MG63 (cell line): Measurements from ENCODE around the gene TAT. TPM values are rescaled to one million over a fixed set of nuclear protein-coding genes. Genes with fewer than 3 reads are reported as not detected.
"Not testable (repeated sequence)": the region's sequence is repeated elsewhere in the genome, so short reads cannot be mapped to it uniquely, and the experiment has no call there.

ENCODE experiments used
- DNase-seq: peaks from one replicate; pipeline ENCODE4 v3.0.0-alpha.2; 2020
- H3K27me3 ChIP-seq: fragments of 250-450 bp; sonication (Bioruptor Pico); 2 replicates; pipeline ENCODE4 v1.5.1; 2020; ENCODE audit warnings: mild to moderate bottlenecking, moderate library complexity
- H3K36me3 ChIP-seq: fragments of 250-450 bp; sonication (Bioruptor Pico); 2 replicates; pipeline ENCODE4 v1.5.1; 2020; ENCODE audit warnings: mild to moderate bottlenecking, moderate library complexity
- H3K4me3 ChIP-seq: fragments of 250-450 bp; sonication (Bioruptor Pico); 2 replicates; pipeline ENCODE4 v1.5.1; 2020; ENCODE audit warnings: mild to moderate bottlenecking, moderate library complexity
- H3K9me3 ChIP-seq: fragments of 250-450 bp; sonication (Bioruptor Pico); 2 replicates; pipeline ENCODE4 v1.5.1; 2020; ENCODE audit warnings: mild to moderate bottlenecking, moderate library complexity
- total RNA-seq: library from RNA; depleted of rRNA; stranded (reverse); fragments of >200 nt; shearing (Covaris generic); gene quantifications from 2 replicates; pipeline ENCODE4 v1.2.3, GENCODE V29; 2014; ENCODE audit warnings: low replicate concordance; rRNA removed

The TAT gene
- total RNA-seq = not detected in 2 replicates

DNA sequence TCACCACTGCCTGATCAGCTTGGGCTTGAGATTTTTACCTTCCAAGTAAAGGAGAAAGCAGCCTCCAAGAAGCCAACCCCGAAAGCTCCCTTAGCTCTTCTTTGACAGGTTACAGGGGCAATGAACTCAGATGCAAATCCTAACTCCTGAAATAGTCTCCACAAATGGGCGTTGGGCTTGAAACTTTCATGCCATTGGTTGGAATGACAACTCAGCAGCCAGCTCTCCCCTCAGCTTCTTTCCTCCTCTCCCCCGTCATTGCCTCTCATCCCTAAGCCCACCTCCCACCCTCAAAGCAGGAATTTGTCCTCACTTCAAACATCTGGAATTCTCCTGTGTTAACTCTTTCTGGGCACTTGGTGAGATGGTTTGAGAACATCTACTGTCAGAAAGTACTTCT is at the start of gene TAT:
TSS of gene TAT (minus strand) at position 122 of the 400 bp plus-strand sequence. CDS start 677 bp downstream, outside the sequence.
- Histone ChIP-seq H3K4me3 (no peak within 1 kb of the TSS), H3K9me3 (no peaks in the 10 kb centered on the region), H3K36me3 (no peaks in the 10 kb centered on the region), H3K27me3 (no peaks in the 10 kb centered on the region)
- no peak for DNase-seq

DNA sequence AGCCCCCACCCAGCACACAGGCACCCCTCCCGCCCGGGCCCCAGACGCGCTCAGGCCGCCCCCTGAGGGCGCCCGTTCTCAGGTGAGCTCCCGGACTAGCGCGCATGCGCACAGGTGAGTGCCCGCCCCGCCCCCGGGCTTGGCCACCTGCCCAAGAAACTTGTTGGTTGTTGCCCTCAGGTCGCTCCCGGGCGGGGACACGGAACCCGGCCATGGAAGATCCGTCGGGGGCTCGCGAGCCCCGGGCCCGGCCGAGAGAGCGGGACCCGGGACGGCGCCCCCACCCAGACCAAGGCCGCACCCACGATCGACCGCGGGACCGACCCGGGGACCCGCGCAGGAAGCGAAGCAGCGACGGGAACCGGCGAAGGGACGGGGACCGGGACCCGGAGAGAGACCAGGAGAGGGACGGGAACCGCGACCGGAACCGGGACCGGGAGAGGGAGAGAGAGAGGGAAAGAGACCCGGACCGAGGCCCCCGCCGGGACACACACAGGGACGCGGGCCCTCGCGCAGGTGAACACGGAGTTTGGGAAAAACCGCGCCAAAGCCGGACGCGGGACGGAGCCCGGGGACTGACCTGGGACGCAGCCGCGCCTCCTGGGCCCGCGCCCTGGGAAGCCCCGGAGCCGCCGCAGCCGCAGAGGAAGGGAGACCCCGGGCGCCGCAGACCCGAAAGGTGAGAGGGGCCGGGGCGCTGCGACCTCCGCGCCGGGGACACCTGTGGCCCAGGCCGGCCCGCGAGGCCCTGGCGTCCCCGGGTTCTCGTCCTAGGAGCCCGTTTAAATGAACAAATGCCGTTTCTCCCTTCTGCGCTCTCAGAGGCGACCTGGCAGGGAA is 49.3 kb upstream of the TAT start, which contains the start of gene MARVELD3:
TSS of gene MARVELD3 (plus strand) at position 167 of the 840 bp plus-strand sequence. CDS start at position 213, 46 bp downstream.
- no peak within 1 kb of the TSS for H3K4me3 ChIP-seq
- H3K36me3 ChIP-seq = no peaks in the 10 kb centered on the region
- peaks cover 9% of the 10 kb centered on the region; the same call in 1 of the 2 replicates for H3K27me3 ChIP-seq
- H3K9me3 ChIP-seq = no peaks in the 10 kb centered on the region
- DNase-seq = no peak

DNA sequence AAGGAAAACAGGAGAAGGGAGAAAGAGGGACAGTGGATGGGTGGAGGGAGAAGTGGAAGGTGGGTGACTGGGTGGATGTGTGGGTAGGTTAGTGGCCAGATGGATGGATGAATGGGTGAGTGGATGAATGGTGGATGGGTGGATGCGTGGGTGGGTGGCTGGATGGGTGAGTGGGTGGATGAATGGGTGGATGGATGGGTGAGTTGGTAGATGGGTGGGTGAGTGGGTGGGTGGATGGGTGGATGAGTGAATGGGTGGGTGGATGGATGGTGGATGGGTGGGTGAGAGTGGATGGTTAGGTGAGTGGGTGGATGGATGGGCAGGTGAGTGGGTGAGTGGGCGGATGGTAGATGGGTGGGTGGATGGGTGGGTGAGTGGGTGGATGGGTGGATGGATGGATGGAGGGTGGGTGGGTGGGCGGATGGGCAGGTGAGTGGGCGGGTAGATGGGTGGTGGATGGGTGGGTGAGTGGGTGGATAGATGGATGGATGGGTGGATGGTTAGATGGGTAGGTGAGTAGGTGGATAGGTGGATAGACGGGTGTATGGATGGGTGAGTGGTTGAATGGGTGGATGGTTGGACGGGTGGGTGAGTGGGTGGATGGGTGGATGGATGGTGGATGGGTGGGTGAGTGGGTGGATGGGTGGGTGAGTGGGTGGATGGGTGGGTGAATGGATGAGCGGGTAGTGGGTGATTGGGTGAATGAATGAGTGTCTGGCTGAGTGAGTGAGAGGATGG is 48.4 kb upstream of the TAT start:
- Histone ChIP-seq H3K36me3 (no peaks in the 10 kb centered on the region), H3K4me3 (no peak overlapping the region), H3K27me3 (peaks cover 9% of the 10 kb centered on the region; the same call in 1 of the 2 replicates), H3K9me3 (no peaks in the 10 kb centered on the region)
- DNase-seq = no peak

DNA sequence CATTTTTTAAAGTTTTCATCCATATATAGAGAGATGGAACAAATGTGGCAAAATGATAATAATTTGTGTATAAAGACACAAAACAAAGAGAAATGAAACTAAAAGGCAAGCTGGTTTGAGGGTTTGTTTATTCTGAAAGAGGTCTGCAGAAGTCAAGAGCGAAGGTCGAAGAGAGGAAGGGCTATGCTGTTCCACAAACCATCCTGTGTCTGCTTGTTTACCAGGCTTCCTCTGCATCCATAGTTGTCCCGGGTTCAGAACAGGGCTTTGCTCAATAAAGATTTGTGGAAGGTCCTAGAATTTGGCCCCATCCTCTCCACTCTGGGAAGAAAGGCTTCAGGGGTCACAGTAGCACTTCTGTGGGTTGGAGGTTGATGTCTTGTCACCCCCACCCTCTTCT is 46.7 kb upstream of the TAT start:
- DNase-seq = no peak
- no peaks in the 10 kb centered on the region for H3K9me3 ChIP-seq
- no peaks in the 10 kb centered on the region for H3K36me3 ChIP-seq

DNA sequence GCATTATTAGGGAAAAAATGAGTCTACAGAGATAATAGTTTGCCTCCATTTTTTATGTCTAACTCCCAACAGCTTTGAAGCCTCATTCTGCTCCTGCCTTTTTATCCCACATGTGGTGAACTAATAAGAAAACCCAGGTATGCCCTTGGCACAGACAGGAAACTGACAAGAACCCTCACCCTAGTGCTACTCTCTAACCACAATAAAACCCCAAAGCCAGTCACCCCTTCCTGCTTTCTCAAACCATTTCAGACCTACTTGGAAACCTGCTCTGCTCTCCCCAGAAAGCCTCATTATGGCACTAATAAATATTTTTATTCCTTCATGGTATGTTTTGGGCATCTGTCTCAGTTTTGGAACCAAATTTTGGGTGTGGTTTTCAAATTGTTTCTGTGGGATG is 45.2 kb upstream of the TAT start:
- DNase-seq = no peak
- no peaks in the 10 kb centered on the region for H3K9me3 ChIP-seq
- no peaks in the 10 kb centered on the region for H3K36me3 ChIP-seq
- no peak overlapping the region for H3K4me3 ChIP-seq
- peaks cover 9% of the 10 kb centered on the region; the same call in 1 of the 2 replicates for H3K27me3 ChIP-seq

More for the DNA sequence above, 46.7 kb upstream of the TAT start:
- Histone ChIP-seq H3K27me3 (peaks cover 9% of the 10 kb centered on the region; the same call in 1 of the 2 replicates), H3K4me3 (no peak overlapping the region)

DNA sequence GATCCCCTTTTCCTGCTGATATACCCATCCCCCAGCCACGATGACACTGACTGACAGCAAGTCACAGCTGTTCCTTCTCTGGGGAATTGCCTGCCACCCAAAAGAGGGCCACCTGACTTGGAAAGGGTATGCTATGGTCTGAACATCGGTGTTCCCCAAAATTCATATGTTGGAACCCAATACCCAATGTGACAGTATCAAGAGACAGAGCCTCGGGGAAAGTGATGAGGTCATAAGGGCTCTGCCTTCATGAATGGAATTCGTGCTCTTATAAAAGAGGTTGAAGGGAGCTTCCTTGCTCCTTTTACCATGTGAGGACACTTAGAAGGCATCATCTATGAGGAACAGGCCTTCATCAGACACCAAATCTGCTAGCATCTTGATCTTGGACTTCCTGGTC is 41.5 kb upstream of the TAT start:
- H3K9me3 ChIP-seq = no peaks in the 10 kb centered on the region
- no peaks in the 10 kb centered on the region for H3K27me3 ChIP-seq
- no peak overlapping the region for H3K4me3 ChIP-seq
- no peak for DNase-seq
- no peaks in the 10 kb centered on the region for H3K36me3 ChIP-seq

DNA sequence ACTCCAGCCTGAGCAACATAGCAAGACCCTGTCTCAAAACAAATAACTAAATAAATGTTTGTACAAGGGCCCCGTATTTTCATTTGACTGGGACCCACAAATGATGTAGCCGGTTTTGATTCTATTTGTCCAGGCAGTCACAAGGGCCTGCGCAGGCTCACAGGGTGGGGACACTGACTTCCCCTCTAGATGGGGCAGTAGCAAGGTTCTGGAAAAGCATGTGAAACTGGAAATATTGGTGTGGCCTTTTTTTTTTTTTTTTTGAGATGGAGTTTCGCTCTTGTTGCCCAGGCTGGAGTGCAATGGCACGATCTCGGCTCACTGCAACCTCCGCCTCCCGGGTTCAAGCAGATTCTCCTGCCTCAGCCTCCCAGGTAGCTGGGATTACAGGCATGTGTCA is 38.1 kb upstream of the TAT start:
- H3K4me3 ChIP-seq, H3K9me3 ChIP-seq, DNase-seq, H3K27me3 ChIP-seq, H3K36me3 ChIP-seq: not testable (repeated sequence)

DNA sequence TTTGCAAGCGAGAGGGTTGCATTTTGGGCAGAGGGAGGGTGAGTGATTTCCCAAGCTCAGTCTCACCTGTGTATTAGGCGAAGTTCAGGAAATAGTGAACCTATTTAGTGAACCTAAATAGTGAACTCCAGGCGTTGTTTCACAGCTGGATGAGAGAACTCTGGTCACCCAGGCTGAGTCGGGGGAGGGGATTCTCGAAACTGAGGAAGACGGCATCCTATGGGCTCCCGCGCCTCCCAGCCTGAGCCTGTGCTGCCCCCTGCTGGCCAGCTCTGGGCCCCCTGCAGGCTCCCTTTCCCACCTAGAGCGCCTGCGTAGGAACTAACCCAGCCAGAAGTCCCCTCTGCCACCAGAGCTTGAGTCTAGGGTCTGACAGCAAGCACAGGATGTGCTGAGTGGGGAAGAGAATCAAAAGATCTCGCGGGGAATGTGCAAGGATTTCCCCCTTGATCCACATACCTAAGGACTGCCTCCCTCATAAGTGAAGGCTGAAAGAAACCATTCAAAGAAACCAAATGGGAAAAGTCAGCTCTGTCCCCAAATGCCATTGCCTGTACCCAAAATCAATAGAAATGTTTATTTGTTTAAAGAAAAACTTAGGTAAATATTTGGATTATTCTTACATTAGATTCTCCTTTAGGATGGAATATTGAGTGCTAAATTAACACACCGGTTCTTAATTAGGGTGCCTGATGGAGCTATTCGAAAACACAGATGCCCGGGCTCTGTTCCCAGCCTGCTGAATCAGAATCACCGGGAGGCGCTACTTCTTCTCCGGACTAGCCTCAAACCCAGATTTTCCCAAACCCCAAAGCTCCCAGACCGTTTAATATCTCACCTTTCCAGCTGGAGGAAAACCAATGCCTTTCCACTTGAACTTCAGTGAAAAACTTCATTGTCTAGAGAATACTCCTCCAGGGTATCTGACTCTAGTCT is 34.3 kb upstream of the TAT start:
- no peaks in the 10 kb centered on the region for H3K9me3 ChIP-seq
- H3K4me3 ChIP-seq = no peak overlapping the region
- no peak for DNase-seq
- H3K36me3 ChIP-seq = no peaks in the 10 kb centered on the region
- no peaks in the 10 kb centered on the region for H3K27me3 ChIP-seq

DNA sequence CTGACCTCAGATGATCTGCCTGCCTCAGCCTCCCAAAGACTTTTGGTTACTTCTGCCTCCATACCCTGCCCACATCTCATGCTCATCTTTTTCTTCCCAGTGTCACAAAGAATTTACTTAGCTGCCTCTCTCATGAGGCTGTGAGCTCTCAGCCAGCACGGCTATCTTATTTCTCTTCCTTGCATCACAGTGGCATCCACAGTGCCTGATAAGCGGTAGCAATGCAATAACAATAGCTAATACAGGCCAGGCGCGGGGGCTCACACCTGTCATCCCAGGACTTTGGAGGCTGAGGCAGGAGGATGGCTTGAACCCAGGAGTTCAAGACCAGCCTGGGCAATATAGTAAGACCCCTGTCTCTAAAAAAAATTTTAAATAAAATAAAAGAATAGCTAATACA is 33.6 kb upstream of the TAT start:
- Histone ChIP-seq H3K27me3 (no peaks in the 10 kb centered on the region), H3K9me3 (no peaks in the 10 kb centered on the region), H3K4me3 (no peak overlapping the region), H3K36me3 (no peaks in the 10 kb centered on the region)
- DNase-seq = no peak

DNA sequence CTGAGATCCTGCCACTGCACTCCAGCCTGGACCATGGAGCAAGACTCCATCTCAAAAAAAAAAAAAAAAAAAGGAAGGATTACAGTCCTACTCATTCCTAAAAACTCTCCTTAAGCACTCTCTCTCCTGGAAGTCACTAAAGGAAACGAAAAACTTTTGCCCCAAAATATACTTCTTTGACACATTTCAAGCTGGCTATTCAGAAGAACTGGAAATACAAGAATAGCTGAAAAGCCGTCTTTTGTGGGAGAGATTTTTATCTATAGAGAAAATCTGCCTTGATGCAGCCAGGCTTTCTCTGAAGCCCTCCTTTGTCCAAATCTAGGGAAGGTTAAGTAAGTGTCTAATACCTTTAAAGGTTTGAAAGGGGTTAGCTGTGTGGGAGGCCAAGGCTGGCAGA is 32.2 kb upstream of the TAT start:
- H3K27me3 ChIP-seq = no peaks in the 10 kb centered on the region
- no peak for DNase-seq
- no peaks in the 10 kb centered on the region for H3K9me3 ChIP-seq
- no peak overlapping the region for H3K4me3 ChIP-seq
- H3K36me3 ChIP-seq = no peaks in the 10 kb centered on the region

DNA sequence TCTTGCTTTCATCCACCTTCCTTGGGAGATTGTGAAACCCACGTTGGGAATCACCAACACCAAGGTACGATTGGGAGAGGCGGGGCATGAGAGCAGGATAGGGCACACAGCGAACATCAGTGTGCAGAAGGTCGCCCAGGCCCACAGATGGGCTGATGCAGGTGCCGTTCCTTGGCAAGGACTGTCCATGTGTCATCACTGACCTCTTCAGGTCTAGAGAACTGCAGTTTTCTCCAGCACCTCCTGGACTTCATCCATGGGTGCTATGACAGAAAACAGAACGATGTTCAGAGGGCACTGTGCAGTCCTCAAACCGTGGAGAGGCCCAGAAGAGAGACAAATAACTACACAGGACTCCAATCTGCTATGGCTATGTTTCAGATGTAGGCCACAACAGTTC is 23.9 kb upstream of the TAT start:
- DNase-seq = no peak
- H3K4me3 ChIP-seq = no peak overlapping the region

DNA sequence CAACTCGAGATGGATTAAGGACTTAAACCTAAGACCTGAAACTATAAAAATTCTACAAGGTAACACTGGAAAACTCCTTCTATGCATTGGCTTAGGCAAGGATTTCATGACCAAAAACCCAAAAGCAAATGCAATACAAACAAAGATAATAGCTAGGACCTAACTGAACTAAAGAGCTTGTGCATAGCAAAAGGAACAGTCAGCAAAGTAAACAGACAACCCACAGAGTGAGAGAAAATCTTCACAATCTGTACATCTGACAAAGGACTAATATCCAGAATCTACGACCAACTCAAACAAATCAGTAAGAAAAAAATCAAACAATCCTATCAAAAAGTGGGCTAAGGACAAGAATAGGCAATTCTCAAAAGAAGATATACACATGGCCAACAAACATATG is 21.5 kb upstream of the TAT start:
- DNase-seq, H3K27me3 ChIP-seq, H3K36me3 ChIP-seq, H3K9me3 ChIP-seq, H3K4me3 ChIP-seq: not testable (repeated sequence)

More for the DNA sequence above, 23.9 kb upstream of the TAT start:
- Histone ChIP-seq H3K27me3 (no peaks in the 10 kb centered on the region), H3K9me3 (no peaks in the 10 kb centered on the region), H3K36me3 (no peaks in the 10 kb centered on the region)

DNA sequence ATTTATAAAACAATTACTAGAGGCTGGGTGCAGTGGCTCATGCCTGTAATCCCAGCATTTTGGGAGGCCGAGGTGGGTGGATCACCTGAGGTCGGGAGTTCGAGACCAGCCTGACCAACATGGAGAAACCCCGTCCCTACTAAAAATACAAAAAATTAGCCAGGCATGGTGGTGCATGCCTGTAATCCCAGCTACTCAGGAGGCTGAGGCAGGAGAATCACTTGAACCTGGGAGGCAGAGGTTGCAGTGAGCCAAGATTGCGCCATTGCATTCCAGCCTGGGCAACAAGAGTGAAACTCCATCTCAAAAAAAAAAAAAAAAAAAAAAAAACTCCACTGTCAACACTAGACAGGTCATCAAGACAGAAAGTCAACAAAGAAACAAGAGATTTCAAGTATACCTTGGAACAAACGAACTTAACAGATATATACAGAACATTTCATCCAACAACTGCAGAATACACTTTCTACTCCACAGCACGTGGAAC is 18.5 kb upstream of the TAT start:
- H3K27me3 ChIP-seq, H3K9me3 ChIP-seq, DNase-seq, H3K4me3 ChIP-seq, H3K36me3 ChIP-seq: not testable (repeated sequence)

DNA sequence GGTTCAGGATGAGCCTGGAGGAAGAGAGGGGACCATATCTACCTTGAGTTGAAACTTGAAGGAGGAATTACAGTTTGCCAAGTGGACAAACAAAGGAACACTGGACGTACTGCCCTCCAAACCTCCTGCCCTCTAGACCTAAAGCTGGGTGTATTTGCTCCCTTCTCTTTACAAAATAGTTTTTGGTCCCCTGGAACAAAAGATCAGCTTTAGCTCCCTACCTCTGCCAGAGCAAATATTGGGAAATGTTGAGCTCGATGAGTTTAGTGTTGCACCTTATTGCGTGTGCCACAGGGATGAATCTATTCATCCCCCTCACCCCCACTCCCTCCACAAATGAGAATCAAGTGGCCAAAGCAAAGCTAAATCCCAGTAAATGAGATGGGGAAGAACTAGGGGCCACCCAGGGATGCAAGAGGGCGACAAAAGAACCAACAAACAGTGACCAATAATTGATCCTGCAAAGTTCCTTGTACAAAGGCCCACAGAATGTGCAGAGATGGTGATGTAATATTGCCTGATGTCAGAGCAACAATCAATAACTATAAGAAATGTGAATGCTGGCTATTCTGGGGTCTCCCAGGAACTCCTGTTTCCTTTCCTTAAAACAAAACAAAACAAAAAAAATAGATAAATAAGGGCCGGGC is 17.2 kb upstream of the TAT start:
- Histone ChIP-seq H3K27me3 (no peaks in the 10 kb centered on the region), H3K9me3 (no peaks in the 10 kb centered on the region), H3K4me3 (no peak overlapping the region), H3K36me3 (no peaks in the 10 kb centered on the region)
- no peak for DNase-seq

DNA sequence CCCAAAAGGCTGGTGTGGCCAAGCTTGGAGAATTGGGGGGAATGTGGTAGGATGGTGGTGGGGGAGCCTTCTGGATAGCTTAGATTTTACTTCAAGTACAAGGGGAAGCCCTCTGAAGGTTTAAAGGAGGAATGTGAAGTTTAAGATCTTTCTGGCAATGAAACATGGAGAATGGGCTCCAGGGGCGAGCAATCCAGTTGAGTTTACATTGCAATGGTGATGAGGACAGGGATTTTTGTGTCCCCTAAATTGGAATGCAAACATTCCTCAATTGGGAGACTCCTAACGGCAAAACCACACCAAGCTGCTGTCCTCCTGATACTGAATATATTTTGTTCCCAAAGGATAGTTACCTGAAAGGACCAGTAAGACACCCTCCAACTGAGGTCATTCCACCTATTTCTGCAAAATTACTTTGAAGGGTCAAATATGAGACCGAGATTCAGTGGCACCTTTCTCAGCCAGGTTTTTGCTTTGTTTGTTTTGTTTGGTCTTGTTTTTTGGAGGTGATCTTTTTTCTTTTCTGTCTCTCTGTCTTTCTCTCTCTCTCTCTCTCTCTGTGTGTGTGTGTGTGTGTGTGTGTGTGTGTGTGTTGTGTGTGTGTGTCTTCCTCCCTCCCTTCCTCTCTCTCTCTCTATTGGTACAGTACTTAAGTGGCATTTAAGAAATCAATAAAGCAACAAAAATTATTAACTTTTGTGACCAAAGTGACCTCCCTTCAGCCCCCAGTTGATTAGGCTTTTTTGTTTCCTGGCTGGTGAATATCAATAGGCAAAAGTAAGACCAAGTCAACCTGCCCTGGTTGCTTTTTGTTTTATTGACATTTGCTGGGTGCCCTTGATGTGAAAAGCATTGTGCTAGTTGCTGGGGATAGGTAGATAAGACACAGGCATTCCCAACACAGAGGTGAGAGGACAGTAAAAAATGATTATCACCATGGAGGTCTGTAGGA is 16.4 kb upstream of the TAT start:
- Histone ChIP-seq H3K27me3 (no peaks in the 10 kb centered on the region), H3K4me3 (no peak overlapping the region), H3K36me3 (no peaks in the 10 kb centered on the region), H3K9me3 (no peaks in the 10 kb centered on the region)
- DNase-seq = no peak
